Measurements from ENCODE around the gene ABCC11. TPM values are rescaled to one million over a fixed set of nuclear protein-coding genes. Genes with fewer than 3 reads are reported as not detected.

The ABCC11 gene
- total RNA-seq, 1 experiment from 2014 or later = 0.83 TPM

GRCh38 chr16:48217708-48218107 lies 29.6 kb downstream of the ABCC11 start:
- Histone ChIP-seq H3K9me2 (ENCODE audit: insufficient read depth) (no peaks in the 10 kb centered on the region), H3K79me2 (ENCODE audit: low read depth) (no peaks in the 10 kb centered on the region), H3K27me3 (ENCODE audit: insufficient read depth, low read depth) (no peaks in the 10 kb centered on the region), H3K27ac (no peak overlapping the region), H3F3A (ENCODE audit: insufficient read depth, low read depth) (no peaks in the 10 kb centered on the region), H3K9me3 (ENCODE audit: insufficient read depth, low read depth) (no peaks in the 10 kb centered on the region), H3K4me3 (no peak overlapping the region), H3K4me2 (no peak overlapping the region), H4K20me1 (ENCODE audit: insufficient read depth) (no peaks in the 10 kb centered on the region), H3K36me3 (ENCODE audit: low read depth) (no peaks in the 10 kb centered on the region), H3K4me1 (replicated peaks; ENCODE audit: insufficient read depth) (no peaks in the 10 kb centered on the region), H2AFZ (no peak overlapping the region)
- ChIA-PET CTCF (interaction anchor here (0.6 kb wide), 1 partner anchor 1180 kb away, joined by 12 read pairs; no protein-coding TSS in a partner anchor), POLR2A (ENCODE audit: unreplicated experiment) (no interaction called here)
- BruUV-seq (replicated peaks) = no TSS peak
- intact Hi-C loops (cut with micrococcal nuclease; ENCODE audit: unreplicated experiment) = no loop called here
- no peak for DNase-seq
- TF ChIP-seq EZH2 (IDR thresholded peaks at IDR 0.05; ENCODE audit: low read depth) = no peak
- TF ChIP-seq CTCF (conservative IDR thresholded peaks at IDR 0.05) = no peak

GRCh38 chr16:48215738-48216137 lies 31.6 kb downstream of the ABCC11 start:
- no peaks in the 10 kb centered on the region for H3K9me3 ChIP-seq (ENCODE audit: insufficient read depth, low read depth)

GRCh38 chr16:48212033-48212432 lies 35.3 kb downstream of the ABCC11 start:
- intact Hi-C loops (cut with micrococcal nuclease; ENCODE audit: unreplicated experiment) = no loop called here
- Histone ChIP-seq H2AFZ (no peak overlapping the region), H3K4me1 (replicated peaks; ENCODE audit: insufficient read depth) (0 out of 2 replicates have a peak, but pooled peaks cover 1% of the 10 kb centered on the region), H3K36me3 (ENCODE audit: low read depth) (no peaks in the 10 kb centered on the region), H3K79me2 (ENCODE audit: low read depth) (no peaks in the 10 kb centered on the region), H3K4me2 (no peak overlapping the region), H3K9me3 (ENCODE audit: insufficient read depth, low read depth) (no peaks in the 10 kb centered on the region), H3K27ac (no peak overlapping the region), H4K20me1 (ENCODE audit: insufficient read depth) (no peaks in the 10 kb centered on the region), H3F3A (ENCODE audit: insufficient read depth, low read depth) (no peaks in the 10 kb centered on the region), H3K9me2 (ENCODE audit: insufficient read depth) (no peaks in the 10 kb centered on the region), H3K27me3 (ENCODE audit: insufficient read depth, low read depth) (no peaks in the 10 kb centered on the region), H3K4me3 (no peak overlapping the region)
- BruUV-seq (replicated peaks) = no TSS peak
- TF ChIP-seq CTCF (conservative IDR thresholded peaks at IDR 0.05) = no peak
- no peak for TF ChIP-seq EZH2 (IDR thresholded peaks at IDR 0.05; ENCODE audit: low read depth)
- no peak for DNase-seq
- CTCF ChIA-PET = no interaction called here
- POLR2A ChIA-PET (ENCODE audit: unreplicated experiment) = no interaction called here

More at GRCh38 chr16:48215738-48216137, 31.6 kb downstream of the ABCC11 start:
- no peak for DNase-seq
- no peaks in the 10 kb centered on the region for H3K36me3 ChIP-seq (ENCODE audit: low read depth)
- H3K4me3 ChIP-seq = no peak overlapping the region
- no peaks in the 10 kb centered on the region for H3F3A ChIP-seq (ENCODE audit: insufficient read depth, low read depth)
- no peak overlapping the region for H3K27ac ChIP-seq
- H3K27me3 ChIP-seq (ENCODE audit: insufficient read depth, low read depth) = no peaks in the 10 kb centered on the region
- H4K20me1 ChIP-seq (ENCODE audit: insufficient read depth) = no peaks in the 10 kb centered on the region
- intact Hi-C loops (cut with micrococcal nuclease; ENCODE audit: unreplicated experiment) = no loop called here
- no peaks in the 10 kb centered on the region for H3K79me2 ChIP-seq (ENCODE audit: low read depth)
- no peaks in the 10 kb centered on the region for H3K4me1 ChIP-seq (replicated peaks; ENCODE audit: insufficient read depth)
- TF ChIP-seq CTCF (conservative IDR thresholded peaks at IDR 0.05) (no peak), EZH2 (IDR thresholded peaks at IDR 0.05; ENCODE audit: low read depth) (no peak)
- no peak overlapping the region for H3K4me2 ChIP-seq
- no peak overlapping the region for H2AFZ ChIP-seq
- POLR2A ChIA-PET (ENCODE audit: unreplicated experiment) = no interaction called here
- BruUV-seq (replicated peaks) = no TSS peak
- no peaks in the 10 kb centered on the region for H3K9me2 ChIP-seq (ENCODE audit: insufficient read depth)
- CTCF ChIA-PET = no interaction called here
